Stimulated activated CD4-positive, alpha-beta T cell treated with anti-CD3 and anti-CD28 coated beads, TNF-alpha, amount 100 ng/mL, for 1 hour (primary cell): ENCODE data around the gene FTO.
"Not testable (repeated sequence)": the region's sequence is repeated elsewhere in the genome, so short reads cannot be mapped to it uniquely, and the experiment has no call there.

Experiments
- DNase-seq, 3 donors: peaks; one replicate each; pipeline ENCODE4 v3.0.0-alpha.2; 2020; ENCODE audit warnings: low read depth in 3 of 3, low spot score in 1 of 3

The FTO gene

DNA sequence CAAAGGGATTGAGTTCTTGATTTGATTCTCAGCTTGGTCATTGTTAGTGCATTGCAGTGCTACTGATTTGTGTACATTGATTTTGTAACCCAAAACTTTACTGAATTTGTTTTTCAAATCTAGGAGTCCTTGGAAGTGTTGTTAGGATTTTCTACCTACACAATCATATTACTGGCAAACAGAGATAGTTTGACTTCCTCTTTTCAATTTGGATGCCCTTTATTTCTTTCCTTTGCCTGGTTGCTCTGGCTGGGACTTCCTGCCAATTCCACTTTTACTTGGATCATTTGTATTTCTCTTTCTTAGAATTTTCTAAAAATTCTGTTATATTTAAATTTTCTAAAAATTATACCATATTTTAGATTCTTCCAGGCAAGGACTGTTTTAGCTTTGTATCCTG, 151.1 kb downstream of the FTO start:
- DNase-seq, result no peak

- DNase-seq, result no peak
Measured at GRCh38 chr16:53855511-53855910, 151.6 kb downstream of the FTO start.

GRCh38 chr16:53859995-53860540, 156.1 kb downstream of the FTO start:
- DNase-seq, result no peak

GRCh38 chr16:53863861-53864260, 159.9 kb downstream of the FTO start:
- no peak for DNase-seq

GRCh38 chr16:53864819-53865493, 161.0 kb downstream of the FTO start:
- no peak for DNase-seq

- no peak for DNase-seq
Measured at GRCh38 chr16:53865494-53865863, 161.5 kb downstream of the FTO start.

- no peak for DNase-seq
Measured at GRCh38 chr16:53866520-53866919, 162.6 kb downstream of the FTO start.

DNA sequence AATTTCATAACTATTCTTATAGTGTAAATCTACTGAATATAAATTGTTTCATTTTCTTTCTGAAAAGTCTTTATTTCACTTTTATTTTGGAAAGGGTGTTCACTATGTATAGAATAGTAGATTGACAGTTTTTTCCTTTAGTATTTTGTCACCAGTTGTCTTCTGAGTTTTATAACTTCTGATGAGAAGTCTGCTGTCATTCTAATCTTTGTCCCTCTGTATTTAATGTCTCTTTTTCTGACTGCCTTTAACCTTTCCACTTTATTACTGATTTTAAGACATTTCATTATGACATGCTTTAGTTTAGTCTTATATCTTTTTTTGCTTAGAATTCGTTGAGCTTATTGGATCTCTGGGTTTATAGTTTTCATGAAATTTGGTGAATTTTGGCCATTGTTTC, 166.9 kb downstream of the FTO start:
- no peak for DNase-seq

DNA sequence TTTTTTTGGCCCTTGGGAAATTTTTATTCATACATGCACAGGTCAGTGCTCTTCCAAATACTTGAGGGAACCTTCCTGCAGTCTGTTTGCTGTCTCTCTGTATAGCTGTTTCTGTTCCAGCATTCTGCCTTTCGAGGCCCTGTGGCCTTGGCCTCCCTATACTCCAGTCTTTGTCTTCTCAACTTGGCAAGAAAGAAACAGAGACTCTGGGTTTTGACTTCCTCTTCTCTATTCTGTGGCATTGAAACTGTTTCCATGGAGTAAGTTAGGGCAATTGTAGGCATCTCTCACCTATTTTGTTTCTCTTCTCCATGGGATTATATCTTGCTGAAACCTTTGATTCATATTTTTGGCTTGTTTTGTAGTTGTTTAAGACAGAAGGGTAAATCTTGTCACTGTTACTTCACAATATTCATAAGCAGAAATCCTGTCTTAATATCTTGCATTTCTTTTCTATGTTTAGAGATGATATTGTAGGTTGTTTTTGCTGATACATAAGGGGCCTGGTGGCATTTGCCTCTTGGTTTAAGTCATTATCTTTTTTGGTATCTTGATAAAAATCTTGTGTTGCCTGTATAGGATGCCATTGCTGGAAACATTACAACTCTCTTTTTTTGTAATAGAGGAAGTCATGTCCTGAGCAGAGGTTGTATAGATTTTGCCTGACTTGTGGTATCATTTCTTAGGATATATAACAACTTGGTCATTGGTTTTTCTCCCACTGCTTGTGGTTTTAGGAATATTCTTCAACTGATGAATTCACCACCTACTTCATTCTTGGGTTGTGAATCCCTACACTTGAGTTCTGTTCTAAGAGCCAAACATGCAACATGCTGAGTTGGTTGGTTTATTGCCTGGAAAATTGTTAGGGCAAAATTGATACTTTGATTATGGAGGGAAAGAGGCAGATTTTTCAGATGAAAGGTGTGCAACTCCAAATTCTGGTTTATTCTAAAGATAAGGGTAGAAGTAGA, 168.6 kb downstream of the FTO start:
- DNase-seq, result no peak

DNA sequence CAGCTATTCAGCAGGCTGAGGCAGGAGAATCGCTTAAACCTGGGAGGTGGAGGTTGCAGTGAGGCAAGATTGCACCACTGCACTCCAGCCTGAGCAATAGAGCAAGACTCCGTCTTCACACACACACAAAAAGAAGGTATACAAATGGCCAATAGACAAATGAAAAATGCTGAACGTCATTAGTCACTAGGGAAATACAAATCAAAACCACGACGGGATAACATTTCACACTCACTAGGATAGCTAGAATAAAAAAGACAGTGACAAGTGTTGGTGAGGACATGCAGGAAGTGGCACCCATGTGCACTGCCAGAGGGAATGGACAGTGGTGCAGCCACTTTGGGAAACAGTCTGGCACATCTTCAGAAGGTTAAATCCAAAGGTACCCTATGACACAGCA, 172.9 kb downstream of the FTO start:
- DNase-seq, result no peak

- no peak for DNase-seq
Measured at GRCh38 chr16:53878216-53878615, 174.3 kb downstream of the FTO start.

DNA sequence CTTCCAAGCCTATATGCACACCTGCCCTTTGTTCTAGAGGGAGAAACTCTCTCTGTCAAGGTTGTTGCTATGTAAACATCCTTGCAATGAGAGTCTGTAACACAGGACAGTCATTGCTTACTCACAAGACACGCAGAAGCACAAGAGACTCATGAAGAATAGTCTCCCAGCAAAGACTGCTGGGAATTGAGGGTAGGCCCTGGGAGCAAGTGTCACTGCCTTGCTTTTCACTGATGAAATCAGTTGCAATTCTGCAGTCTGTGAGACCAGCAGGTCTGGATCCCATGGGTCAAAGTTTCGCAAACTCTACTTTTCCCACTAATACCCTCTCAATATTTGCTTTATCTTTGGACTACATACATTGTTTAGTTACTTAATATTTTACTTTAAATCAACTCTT, 177.4 kb downstream of the FTO start:
- no peak for DNase-seq

- no peak for DNase-seq
Measured at GRCh38 chr16:53882310-53882709, 178.4 kb downstream of the FTO start.

DNA sequence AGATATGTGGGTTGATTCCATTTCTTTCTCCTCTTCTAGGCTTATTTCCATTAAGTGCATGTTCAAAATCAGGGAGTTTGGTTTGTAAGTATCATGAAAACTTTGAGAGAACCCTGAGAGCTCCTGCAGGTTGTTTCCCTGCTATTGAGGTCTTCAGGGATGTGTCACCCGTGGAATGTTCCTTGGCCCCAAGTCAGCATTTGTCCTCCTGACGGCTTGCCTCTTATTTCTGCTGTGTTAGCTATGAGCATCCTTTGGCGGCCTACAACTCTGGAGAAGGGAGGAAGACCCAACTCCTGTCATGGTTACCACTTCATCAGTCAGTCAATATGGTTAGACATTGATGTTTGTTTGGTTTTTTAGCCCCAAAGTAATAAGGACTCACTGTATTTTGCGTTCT, 180.8 kb downstream of the FTO start:
- no peak for DNase-seq

DNA sequence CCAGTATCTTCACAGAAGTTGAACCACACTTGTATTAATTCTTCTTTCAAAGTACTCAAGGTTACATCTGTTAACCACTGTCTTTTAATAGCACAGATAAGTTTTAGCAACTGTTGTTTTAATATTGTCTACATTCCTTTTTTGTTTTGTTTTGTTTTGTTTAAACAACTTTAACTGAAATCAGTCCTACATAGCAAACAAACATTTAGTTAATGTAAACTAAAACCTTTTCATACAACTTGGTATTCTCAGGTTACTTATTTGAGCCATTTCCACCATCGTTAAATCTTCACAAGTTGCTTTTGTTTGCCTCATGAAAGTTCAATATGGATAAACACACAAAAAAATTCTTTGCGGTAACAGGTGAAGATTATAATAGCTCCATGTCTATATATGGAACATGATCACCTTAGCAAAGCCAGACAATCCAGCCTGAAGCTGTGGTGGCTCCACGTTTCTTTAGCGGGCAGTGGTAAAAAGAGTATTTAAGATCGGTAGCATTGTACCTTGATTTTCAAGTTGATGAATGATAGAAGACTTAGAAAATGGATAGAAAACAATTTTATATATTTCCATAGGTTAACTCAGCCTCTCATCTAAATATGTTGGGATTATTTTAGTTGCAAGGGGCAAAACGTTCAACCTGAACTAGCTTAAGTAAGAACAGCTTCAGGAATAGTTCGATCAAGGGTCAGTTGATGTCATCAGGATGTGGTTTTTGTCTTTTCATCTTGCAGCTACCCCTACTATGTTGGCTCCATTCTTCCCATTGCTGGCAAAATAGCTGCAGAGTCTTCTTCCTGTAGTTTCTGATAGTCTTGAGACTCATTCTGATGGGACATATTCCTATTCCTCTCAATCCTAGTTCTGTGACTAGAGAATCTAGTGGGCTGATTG, 182.8 kb downstream of the FTO start:
- no peak for DNase-seq

DNA sequence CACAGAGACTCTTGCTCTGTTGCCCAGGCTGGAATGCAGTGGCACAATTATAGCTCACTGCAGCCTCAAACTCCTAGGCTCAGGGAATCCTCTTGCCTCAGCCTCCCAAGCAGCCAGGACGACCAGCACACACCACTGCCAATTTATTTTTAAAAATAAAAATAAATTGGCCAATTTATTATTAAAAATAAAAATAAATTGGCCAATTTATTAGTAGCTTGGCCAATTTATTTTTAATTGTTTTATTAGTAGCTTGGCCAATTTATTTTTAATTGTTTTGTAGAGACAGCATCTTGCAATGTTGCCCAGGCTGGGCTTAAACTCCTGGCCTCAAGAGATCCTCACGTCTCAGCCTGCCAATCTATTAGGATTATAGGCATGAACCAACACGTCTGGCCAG, 184.3 kb downstream of the FTO start:
- DNase-seq, result no peak

- not testable (repeated sequence) for DNase-seq
Measured at GRCh38 chr16:53890877-53891276, 186.9 kb downstream of the FTO start.

DNA sequence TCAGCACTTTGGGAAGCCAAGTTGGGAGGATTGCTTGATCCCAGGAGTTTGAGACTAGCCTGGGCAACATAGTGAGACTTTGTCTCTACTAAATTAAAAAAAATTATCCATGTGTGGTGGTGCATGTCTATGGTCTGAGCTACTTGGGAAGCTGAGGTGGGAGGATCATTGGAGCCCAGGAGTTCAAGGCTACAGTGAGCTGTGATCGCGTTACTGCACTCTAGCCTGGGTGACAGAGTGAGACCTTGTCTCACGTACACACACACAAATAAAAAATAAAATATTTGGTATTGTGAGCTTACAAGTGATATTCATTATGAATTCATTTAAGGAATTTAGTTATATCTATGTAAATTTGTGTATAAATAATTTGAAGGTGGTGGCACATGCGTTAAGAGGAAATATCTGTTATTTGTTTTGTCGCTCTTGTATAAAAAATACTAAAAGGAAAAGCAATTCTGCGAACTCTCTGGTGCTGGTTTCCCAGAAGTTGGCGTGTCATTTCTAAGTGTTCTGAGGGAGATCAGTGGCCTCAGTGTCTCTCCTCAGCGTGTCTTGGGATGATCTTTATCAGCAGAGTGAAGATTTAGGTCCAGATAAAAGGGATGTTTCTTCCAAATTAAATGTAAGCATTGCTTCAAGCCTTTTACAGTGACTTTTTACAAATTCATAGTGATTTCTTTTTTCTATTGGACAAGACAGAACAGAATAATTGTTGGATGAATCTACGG, 187.6 kb downstream of the FTO start:
- no peak for DNase-seq

- peak in 1 of 3 donors; percentile 1 for DNase-seq
Measured at GRCh38 chr16:53892155-53892554, 188.2 kb downstream of the FTO start.

- DNase-seq, result no peak
Measured at GRCh38 chr16:53893731-53894435, 189.9 kb downstream of the FTO start.
